Hematopoietic multipotent progenitor cell treated with erythropoietin and hydrocortisone succinate and interleukin-3 and kit ligand, for 17 days (in vitro differentiated cells): ENCODE measurements around the gene PGM5.
"Not testable (repeated sequence)": the region's sequence is repeated elsewhere in the genome, so short reads cannot be mapped to it uniquely, and the experiment has no call there.

Experiments
- DNase-seq: peaks from one replicate; pipeline ENCODE4 v3.0.0-alpha.2; 2015; ENCODE audit warnings: low spot score

The PGM5 gene

DNA sequence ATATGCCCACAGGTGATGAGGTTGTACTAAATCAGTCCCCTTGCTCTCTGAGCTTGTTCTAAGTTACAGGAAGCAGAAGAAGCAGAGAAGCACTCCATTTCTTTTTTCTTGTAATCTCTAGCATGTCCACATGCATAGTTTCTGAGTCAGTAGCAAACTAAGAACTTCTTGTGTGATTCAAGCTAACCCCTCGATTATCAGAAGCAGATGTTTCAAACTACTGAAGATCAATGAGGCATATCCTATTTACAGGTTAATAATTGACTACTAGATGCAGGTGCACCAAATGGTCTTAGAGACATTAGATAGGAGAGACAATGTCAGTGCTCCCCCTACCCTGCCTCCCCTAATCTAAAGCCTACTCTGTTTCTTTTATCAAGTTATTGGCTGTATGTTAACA is 21.3 kb downstream of the PGM5 start:
- DNase-seq, result not testable (repeated sequence)

GRCh38 chr9:68383894-68384293 is 27.5 kb downstream of the PGM5 start:
- not testable (repeated sequence) for DNase-seq

- DNase-seq, result not testable (repeated sequence)
Observed at GRCh38 chr9:68389558-68389957, 33.1 kb downstream of the PGM5 start.

DNA sequence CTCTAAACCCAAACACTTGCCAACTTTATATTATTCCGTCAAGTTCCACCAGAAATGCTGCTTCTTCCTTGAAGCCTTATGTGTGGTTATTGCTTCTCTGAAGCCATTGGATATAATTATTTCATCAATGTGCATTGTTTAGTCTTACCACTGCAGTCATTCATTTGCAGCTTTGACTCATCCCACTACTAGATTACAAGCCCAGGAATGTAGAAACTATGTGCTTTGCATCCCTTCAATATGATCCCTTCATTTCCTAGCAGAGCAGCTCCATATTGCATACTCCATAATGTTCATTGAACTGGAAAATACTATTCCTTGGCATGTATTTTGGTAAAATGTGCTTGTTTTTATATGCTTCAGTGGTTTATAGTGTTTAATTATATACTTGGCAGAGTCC is 34.3 kb downstream of the PGM5 start:
- DNase-seq, result not testable (repeated sequence)

- not testable (repeated sequence) for DNase-seq
Observed at GRCh38 chr9:68396411-68397094, 40.1 kb downstream of the PGM5 start.

GRCh38 chr9:68397095-68397423 is 40.6 kb downstream of the PGM5 start:
- not testable (repeated sequence) for DNase-seq

DNA sequence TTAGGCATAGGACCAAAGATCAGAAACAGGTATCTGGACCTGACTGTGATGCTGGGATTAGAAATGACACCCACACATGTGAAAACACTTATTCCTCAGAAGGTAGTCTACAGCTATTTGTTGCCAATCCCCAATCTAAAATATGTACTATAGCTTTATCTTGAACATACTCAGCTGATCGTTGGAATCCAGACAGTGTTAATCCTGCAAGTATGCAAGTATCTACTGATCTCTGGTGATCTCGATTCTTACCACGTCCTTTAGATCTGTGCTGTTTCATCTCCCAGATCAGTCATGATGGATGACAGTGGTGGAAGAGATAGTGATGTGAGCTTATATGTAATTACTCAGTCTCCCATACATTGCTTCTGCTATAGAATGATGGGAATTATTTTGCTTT is 41.4 kb downstream of the PGM5 start:
- DNase-seq, result not testable (repeated sequence)

DNA sequence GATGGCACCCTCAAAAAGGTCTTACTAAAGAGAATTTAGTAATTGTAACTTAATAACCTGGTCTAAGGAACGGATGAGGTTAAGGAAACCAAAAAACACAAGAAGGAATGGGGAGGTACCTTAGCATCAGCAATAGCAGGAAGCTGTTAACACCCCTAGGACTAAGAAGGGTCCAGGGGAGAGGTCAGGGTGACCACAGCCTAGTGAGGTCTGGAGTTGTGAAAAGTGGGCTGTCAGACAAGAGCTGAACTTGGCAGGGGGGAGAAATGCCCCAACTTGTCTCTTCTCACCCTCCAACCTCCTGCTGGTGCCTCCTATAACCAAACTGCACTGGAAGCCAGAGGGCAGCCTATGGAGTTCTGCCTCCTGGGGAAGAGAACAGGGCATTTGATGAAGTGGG is 41.9 kb downstream of the PGM5 start:
- DNase-seq, result not testable (repeated sequence)

GRCh38 chr9:68404421-68405185 is 48.2 kb downstream of the PGM5 start:
- DNase-seq, result not testable (repeated sequence)

DNA sequence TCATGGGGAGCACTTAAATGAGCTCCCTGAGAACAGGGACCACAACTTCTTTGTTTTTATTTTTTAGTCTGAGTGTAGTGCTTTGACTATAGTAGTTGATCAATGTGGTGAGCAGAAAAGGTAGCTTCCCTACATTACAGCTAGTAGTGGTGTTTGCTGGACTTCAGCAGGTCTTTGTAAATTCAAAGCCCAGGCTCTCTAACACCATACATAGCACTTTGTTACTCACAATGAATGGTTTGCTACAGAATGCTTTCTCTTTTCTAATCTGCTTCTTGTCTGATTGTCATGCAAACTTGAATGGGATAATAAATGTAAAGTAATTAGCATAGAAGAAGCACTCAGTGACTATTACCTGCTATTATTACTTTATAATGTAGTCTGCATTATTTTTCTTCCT is 55.5 kb downstream of the PGM5 start:
- DNase-seq, result not testable (repeated sequence)

DNA sequence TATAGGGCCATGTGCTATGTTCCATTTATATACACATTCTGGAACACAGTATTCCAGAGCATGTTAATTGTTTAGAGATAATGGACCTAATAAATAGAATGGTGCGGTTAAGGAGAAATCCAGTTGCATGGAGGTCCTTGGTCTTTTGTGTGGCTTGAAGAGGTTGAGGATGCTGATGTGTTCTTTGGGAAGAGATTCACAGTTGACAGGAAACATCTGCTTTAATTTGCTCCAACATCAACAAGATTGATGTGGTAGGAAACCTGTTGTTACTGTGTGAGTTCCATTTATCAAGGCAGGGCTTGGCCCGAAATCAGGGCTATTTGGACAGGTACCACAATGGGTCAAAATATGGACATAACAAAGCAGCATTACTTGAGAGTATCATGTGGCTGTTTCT is 56.3 kb downstream of the PGM5 start:
- DNase-seq, result not testable (repeated sequence)

GRCh38 chr9:68415065-68415464 is 58.7 kb downstream of the PGM5 start:
- DNase-seq, result not testable (repeated sequence)

GRCh38 chr9:68416936-68417564 is 60.6 kb downstream of the PGM5 start:
- no peak for DNase-seq

DNA sequence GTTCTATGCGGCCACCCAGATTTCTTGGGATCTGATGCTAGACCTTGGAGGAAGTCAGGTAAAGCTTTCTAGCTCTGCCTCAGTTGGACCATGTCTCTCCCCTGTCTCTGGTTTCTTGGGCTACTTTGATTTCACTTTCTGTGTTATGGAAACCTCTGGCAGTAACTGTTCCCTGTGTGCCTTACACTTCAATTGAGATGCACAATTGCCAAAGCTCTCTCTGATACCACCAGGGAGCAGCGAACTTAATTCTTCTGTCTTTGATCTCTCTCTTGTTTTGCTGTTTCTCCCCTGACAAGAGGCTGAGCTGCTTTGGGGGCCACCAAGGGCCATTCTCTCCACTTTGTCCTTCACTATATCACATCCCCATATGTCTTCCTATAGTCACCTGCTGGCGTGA is 61.4 kb downstream of the PGM5 start:
- no peak for DNase-seq

- DNase-seq, result no peak
Observed at GRCh38 chr9:68418259-68418845, 61.9 kb downstream of the PGM5 start.

GRCh38 chr9:68419901-68420300 is 63.5 kb downstream of the PGM5 start:
- DNase-seq, result no peak

DNA sequence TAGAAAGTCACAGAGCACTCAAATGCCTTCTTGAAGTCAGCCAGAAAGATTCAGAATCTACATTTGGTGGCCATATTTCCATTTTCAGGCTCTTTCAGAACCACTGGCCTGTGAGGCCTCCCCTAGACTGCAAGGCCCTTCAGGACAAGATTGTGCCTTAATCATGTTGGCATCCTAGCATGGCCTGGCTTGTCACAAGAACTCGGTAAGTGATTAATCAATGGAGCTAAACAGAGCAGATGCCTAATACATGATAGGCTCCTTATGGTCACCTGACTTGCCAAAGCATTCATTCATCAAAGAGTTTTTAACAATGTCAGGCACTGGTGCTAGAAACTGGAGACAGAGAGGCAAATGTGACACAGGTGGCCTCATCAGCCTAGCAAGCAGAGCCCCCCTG is 70.3 kb downstream of the PGM5 start:
- DNase-seq, result no peak

GRCh38 chr9:68427216-68427977 is 71.0 kb downstream of the PGM5 start:
- DNase-seq, result no peak

DNA sequence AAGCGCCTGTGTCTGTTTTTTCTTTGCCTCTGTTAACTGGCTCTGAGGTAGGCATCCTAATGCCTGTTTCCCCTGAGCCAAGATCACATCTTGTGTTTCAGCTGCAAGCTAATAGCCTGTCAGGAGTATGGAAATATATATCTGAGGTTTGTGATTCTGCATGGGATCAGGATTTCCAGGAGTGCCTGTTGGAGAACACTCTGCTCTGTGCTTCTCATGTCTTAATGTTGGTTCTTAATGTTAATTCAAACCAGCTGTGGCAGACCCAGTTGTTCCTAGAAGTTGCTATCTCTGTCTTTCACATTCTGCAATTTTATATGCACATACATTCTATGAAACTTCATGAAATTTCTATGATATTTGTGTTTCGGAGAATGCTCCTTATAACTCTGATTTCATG is 72.1 kb downstream of the PGM5 start:
- no peak for DNase-seq

DNA sequence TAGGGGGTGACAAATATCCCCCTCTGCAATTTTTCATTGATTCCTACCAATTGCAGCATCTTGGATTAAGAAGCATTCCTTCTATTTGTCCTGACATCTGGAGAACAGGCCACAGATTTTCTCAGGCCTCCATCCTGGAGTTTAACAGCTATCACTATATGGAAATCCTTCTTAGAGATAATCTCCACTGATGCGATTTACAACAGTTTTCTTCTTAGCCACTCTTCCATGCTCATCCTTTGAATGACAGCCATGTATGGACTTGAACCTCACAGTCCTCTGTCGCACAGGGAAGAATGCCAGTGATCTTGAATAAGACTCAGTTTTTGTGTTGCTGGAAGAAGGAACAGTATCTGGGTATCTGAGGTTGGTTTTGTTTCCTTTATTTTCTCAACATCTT is 73.2 kb downstream of the PGM5 start:
- DNase-seq, result no peak

GRCh38 chr9:68431307-68431706 is 74.9 kb downstream of the PGM5 start:
- DNase-seq, result no peak

DNA sequence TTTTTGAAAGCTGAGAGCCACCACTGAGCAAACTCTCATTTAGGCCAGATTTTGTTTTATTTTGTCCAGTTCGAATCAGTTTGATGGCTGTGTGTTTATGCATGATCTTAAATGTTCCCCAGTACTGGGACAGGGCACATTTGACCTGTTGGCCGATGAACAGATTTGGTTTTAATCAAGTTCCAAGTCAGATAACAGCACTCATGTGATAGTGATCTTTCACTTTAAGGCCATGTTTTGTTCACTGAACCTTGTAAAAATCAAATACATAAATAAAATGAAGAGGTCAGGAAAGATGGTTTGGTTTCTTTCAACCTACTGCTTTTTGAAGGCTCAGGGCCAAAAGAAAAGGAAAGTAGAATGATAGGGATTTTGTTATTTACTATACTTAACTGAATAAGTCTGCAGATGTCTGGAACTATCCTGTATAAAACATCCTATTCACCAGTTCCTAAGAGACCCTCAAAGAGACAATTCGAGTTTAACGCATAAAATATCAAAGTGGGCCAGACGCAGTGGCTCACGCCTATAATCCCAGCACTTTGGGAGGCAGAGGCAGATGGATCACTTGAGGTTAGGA is 77.2 kb downstream of the PGM5 start:
- no peak for DNase-seq
